ENCODE results near the gene WBP1L. TPM values are rescaled to one million over a fixed set of nuclear protein-coding genes. Genes with fewer than 3 reads are reported as not detected.

WBP1L gene
- polyA plus RNA-seq, 1 experiment: 27.6 TPM

GRCh38 chr10:102822222-102822621 lies 78.5 kb downstream of the WBP1L start:
- Histone ChIP-seq H3K27ac (ENCODE audit: low read depth, low read length) (no peak overlapping the region), H3K27me3 (ENCODE audit: control insufficient read depth, insufficient read depth, low read length) (peaks cover 3% of the 10 kb centered on the region), H3K9me3 (ENCODE audit: control insufficient read depth, insufficient read depth, low read length) (peaks cover 2% of the 10 kb centered on the region; the same call in 1 of the 2 replicates), H3K4me3 (ENCODE audit: low read depth, low read length) (no peak overlapping the region)
- CTCF ChIA-PET: no interaction called here
- DNase-seq (ENCODE audit: low read depth, low spot score): no peak
- POLR2A ChIA-PET: no interaction called here
- TF ChIP-seq CTCF (IDR thresholded peaks at IDR 0.05; ENCODE audit: low read depth, low read length): no peak

GRCh38 chr10:102824664-102825063 lies 80.9 kb downstream of the WBP1L start:
- Histone ChIP-seq H3K9me3 (ENCODE audit: control insufficient read depth, insufficient read depth, low read length) (peaks cover 2% of the 10 kb centered on the region; the same call in 1 of the 2 replicates), H3K27me3 (ENCODE audit: control insufficient read depth, insufficient read depth, low read length) (peaks cover 9% of the 10 kb centered on the region), H3K4me3 (ENCODE audit: low read depth, low read length) (no peak overlapping the region), H3K27ac (ENCODE audit: low read depth, low read length) (no peak overlapping the region)
- ChIA-PET POLR2A (no interaction called here), CTCF (no interaction called here)
- no peak for TF ChIP-seq CTCF (IDR thresholded peaks at IDR 0.05; ENCODE audit: low read depth, low read length)
- no peak for DNase-seq (ENCODE audit: low read depth, low spot score)

- TF ChIP-seq CTCF (IDR thresholded peaks at IDR 0.05; ENCODE audit: low read depth, low read length): no peak
- Histone ChIP-seq H3K9me3 (ENCODE audit: control insufficient read depth, insufficient read depth, low read length) (peaks cover 2% of the 10 kb centered on the region; the same call in 1 of the 2 replicates), H3K4me3 (ENCODE audit: low read depth, low read length) (no peak overlapping the region), H3K27ac (ENCODE audit: low read depth, low read length) (no peak overlapping the region), H3K27me3 (ENCODE audit: control insufficient read depth, insufficient read depth, low read length) (peaks cover 13% of the 10 kb centered on the region)
- ChIA-PET POLR2A (no interaction called here), CTCF (interaction anchor here (1.1 kb wide), 1 partner anchor 418 kb away, joined by 3 read pairs; no protein-coding TSS in a partner anchor)
- DNase-seq (ENCODE audit: low read depth, low spot score): no peak
These were observed 82.5 kb downstream of the WBP1L start for GRCh38 chr10:102826148-102826796.

- DNase-seq (ENCODE audit: low read depth, low spot score): no peak
- Histone ChIP-seq H3K27me3 (ENCODE audit: control insufficient read depth, insufficient read depth, low read length) (peaks cover 13% of the 10 kb centered on the region), H3K9me3 (ENCODE audit: control insufficient read depth, insufficient read depth, low read length) (peaks cover 2% of the 10 kb centered on the region; the same call in 1 of the 2 replicates), H3K4me3 (ENCODE audit: low read depth, low read length) (no peak overlapping the region), H3K27ac (ENCODE audit: low read depth, low read length) (no peak overlapping the region)
- ChIA-PET POLR2A (interaction anchor here (0.7 kb wide), 1 partner anchor 24 kb away, joined by 5 read pairs; no protein-coding TSS in a partner anchor), CTCF (interaction anchor here (0.6 to 1.2 kb wide), 6 partner anchors 27 to 506 kb away, joined by 3 to 6 read pairs (median 3); no protein-coding TSS in a partner anchor)
- TF ChIP-seq CTCF (IDR thresholded peaks at IDR 0.05; ENCODE audit: low read depth, low read length): no peak
These were observed 83.8 kb downstream of the WBP1L start for GRCh38 chr10:102827597-102827975.

GRCh38 chr10:102831322-102832071 lies 87.7 kb downstream of the WBP1L start:
- ChIA-PET CTCF (interaction anchor here (1.4 to 7.1 kb wide), 2 partner anchors 70 to 413 kb away, joined by 5 to 151 read pairs; no protein-coding TSS in a partner anchor), POLR2A (no interaction called here)
- no peak for DNase-seq (ENCODE audit: low read depth, low spot score)
- TF ChIP-seq CTCF (IDR thresholded peaks at IDR 0.05; ENCODE audit: low read depth, low read length): no peak
- Histone ChIP-seq H3K27ac (ENCODE audit: low read depth, low read length) (no peak overlapping the region), H3K27me3 (ENCODE audit: control insufficient read depth, insufficient read depth, low read length) (peaks cover 9% of the 10 kb centered on the region), H3K9me3 (ENCODE audit: control insufficient read depth, insufficient read depth, low read length) (no peaks in the 10 kb centered on the region), H3K4me3 (ENCODE audit: low read depth, low read length) (no peak overlapping the region)
